ENCODE data around the gene ALX1. TPM values are rescaled to one million over a fixed set of nuclear protein-coding genes. Genes with fewer than 3 reads are reported as not detected.

ALX1 gene
- total RNA-seq, 1 experiment from 2014 or later: not detected

DNA sequence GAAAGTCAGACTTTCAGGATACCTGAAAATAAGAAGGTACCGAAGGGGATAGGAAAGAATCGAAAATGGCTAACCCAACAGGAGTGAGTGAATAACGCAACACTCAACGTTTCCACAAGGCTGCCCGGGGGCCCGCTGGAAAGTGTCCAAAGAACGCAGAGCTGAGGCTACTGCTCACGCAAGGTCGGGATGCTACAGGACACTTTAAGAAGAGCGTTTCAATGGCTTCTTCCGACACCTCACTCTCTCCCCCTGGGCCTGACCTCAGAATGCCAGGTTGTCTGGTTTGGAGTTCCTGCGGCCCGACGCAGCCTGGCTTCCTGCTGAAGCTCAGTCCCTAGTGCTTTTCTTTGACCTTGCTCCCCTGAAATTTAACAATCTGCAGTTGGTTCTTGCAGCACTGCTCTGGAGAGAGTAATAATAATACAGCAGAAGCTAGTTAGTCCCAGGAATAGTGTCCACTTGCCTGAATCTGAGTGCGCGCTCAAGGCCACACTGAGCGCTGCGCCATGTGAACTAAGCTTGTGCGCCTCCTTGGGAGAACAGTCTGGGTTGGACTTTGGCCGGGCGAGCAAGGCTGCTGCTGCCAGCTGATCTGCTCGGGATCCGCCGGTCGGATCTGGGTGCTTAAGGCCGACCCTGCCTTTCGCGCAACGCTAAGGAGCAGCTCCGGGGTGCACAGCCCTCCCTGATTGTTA lies 2.0 kb upstream of the ALX1 start:
- DNase-seq (ENCODE audit: low read depth, low spot score) (no peak), ATAC-seq (no peak)
- H3K27me3 ChIP-seq (ENCODE audit: insufficient read depth, low read length): no peaks in the 10 kb centered on the region
- H3K4me2 ChIP-seq (ENCODE audit: low read length): no peak overlapping the region
- no peaks in the 10 kb centered on the region for H3K9me2 ChIP-seq (ENCODE audit: insufficient read depth)
- no peak overlapping the region for H3K9ac ChIP-seq (ENCODE audit: low read length)
- H3K27ac ChIP-seq (ENCODE audit: low read depth, low read length): no peak overlapping the region
- POLR2A ChIA-PET: no interaction called here
- no peaks in the 10 kb centered on the region for H3K36me3 ChIP-seq (ENCODE audit: control insufficient read depth in 1 of 2, insufficient read depth in 2 of 2, low read length in 2 of 2)
- intact Hi-C loops (cut with micrococcal nuclease): no loop called here
- CTCF ChIA-PET: no interaction called here
- no peak overlapping the region for H2AFZ ChIP-seq (ENCODE audit: low read depth, low read length, poor library complexity, severe bottlenecking)
- RAD21 ChIA-PET (ENCODE audit: low non-redundant PET in 1 of 2, low total read pairs in 2 of 2, uncharacterized antibody in 2 of 2, unreplicated experiment in 2 of 2): no interaction called here
- BruUV-seq (replicated peaks): no TSS peak
- H3K4me1 ChIP-seq (ENCODE audit: control insufficient read depth in 1 of 2, insufficient read depth in 2 of 2, low read length in 2 of 2): no peaks in the 10 kb centered on the region
- TF ChIP-seq, protein P1, sequence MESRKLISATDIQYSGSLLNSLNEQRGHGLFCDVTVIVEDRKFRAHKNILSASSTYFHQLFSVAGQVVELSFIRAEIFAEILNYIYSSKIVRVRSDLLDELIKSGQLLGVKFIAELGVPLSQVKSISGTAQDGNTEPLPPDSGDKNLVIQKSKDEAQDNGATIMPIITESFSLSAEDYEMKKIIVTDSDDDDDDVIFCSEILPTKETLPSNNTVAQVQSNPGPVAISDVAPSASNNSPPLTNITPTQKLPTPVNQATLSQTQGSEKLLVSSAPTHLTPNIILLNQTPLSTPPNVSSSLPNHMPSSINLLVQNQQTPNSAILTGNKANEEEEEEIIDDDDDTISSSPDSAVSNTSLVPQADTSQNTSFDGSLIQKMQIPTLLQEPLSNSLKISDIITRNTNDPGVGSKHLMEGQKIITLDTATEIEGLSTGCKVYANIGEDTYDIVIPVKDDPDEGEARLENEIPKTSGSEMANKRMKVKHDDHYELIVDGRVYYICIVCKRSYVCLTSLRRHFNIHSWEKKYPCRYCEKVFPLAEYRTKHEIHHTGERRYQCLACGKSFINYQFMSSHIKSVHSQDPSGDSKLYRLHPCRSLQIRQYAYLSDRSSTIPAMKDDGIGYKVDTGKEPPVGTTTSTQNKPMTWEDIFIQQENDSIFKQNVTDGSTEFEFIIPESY (IDR thresholded peaks at IDR 0.05; ENCODE audit: extremely low read depth, insufficient replicate concordance, low read length): no peak
- TF ChIP-seq YY1 (IDR thresholded peaks at IDR 0.05; ENCODE audit: extremely low read depth, insufficient replicate concordance, low read depth, low read length) (no peak), EZH2phosphoT487 (IDR thresholded peaks at IDR 0.05; ENCODE audit: borderline replicate concordance) (no peak), POLR2A (IDR thresholded peaks at IDR 0.05; ENCODE audit: borderline replicate concordance, extremely low read depth, insufficient read depth, insufficient read length) (no peak), ELF1 (IDR thresholded peaks at IDR 0.05; ENCODE audit: borderline replicate concordance, low read depth) (no peak), ZNF274 (IDR thresholded peaks at IDR 0.05; ENCODE audit: low read depth, low read length) (no peak), CEBPB (IDR thresholded peaks at IDR 0.05; ENCODE audit: low read depth) (no peak), JUND (IDR thresholded peaks at IDR 0.05) (no peak), FOSL1 (IDR thresholded peaks at IDR 0.05; ENCODE audit: low read depth) (no peak), SP1 (IDR thresholded peaks at IDR 0.05; ENCODE audit: low read depth) (no peak), CBX3 (IDR thresholded peaks at IDR 0.05; ENCODE audit: low read depth) (no peak), ZFX (IDR thresholded peaks at IDR 0.05) (no peak), EZH2 (IDR thresholded peaks at IDR 0.05) (no peak), SRF (IDR thresholded peaks at IDR 0.05; ENCODE audit: low read depth) (no peak), RAD21 (IDR thresholded peaks at IDR 0.05; ENCODE audit: low read depth) (no peak), POLR2AphosphoS5 (IDR thresholded peaks at IDR 0.05; ENCODE audit: low read depth, low read length) (no peak)
- TF ChIP-seq, protein P2, sequence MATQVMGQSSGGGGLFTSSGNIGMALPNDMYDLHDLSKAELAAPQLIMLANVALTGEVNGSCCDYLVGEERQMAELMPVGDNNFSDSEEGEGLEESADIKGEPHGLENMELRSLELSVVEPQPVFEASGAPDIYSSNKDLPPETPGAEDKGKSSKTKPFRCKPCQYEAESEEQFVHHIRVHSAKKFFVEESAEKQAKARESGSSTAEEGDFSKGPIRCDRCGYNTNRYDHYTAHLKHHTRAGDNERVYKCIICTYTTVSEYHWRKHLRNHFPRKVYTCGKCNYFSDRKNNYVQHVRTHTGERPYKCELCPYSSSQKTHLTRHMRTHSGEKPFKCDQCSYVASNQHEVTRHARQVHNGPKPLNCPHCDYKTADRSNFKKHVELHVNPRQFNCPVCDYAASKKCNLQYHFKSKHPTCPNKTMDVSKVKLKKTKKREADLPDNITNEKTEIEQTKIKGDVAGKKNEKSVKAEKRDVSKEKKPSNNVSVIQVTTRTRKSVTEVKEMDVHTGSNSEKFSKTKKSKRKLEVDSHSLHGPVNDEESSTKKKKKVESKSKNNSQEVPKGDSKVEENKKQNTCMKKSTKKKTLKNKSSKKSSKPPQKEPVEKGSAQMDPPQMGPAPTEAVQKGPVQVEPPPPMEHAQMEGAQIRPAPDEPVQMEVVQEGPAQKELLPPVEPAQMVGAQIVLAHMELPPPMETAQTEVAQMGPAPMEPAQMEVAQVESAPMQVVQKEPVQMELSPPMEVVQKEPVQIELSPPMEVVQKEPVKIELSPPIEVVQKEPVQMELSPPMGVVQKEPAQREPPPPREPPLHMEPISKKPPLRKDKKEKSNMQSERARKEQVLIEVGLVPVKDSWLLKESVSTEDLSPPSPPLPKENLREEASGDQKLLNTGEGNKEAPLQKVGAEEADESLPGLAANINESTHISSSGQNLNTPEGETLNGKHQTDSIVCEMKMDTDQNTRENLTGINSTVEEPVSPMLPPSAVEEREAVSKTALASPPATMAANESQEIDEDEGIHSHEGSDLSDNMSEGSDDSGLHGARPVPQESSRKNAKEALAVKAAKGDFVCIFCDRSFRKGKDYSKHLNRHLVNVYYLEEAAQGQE (IDR thresholded peaks at IDR 0.05; ENCODE audit: low read depth): no peak
- TF ChIP-seq, protein P3, sequence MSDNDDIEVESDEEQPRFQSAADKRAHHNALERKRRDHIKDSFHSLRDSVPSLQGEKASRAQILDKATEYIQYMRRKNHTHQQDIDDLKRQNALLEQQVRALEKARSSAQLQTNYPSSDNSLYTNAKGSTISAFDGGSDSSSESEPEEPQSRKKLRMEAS (IDR thresholded peaks at IDR 0.05): no peak
- TF ChIP-seq, protein P4, sequence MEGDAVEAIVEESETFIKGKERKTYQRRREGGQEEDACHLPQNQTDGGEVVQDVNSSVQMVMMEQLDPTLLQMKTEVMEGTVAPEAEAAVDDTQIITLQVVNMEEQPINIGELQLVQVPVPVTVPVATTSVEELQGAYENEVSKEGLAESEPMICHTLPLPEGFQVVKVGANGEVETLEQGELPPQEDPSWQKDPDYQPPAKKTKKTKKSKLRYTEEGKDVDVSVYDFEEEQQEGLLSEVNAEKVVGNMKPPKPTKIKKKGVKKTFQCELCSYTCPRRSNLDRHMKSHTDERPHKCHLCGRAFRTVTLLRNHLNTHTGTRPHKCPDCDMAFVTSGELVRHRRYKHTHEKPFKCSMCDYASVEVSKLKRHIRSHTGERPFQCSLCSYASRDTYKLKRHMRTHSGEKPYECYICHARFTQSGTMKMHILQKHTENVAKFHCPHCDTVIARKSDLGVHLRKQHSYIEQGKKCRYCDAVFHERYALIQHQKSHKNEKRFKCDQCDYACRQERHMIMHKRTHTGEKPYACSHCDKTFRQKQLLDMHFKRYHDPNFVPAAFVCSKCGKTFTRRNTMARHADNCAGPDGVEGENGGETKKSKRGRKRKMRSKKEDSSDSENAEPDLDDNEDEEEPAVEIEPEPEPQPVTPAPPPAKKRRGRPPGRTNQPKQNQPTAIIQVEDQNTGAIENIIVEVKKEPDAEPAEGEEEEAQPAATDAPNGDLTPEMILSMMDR (IDR thresholded peaks at IDR 0.05 in 2 of 3, conservative IDR thresholded peaks at IDR 0.05 in 1 of 3; ENCODE audit: borderline replicate concordance in 1 of 3, insufficient read depth in 1 of 3, low read depth in 2 of 3, low read length in 2 of 3): no peak
- H3K9me3 ChIP-seq (ENCODE audit: control insufficient read depth in 1 of 2, insufficient read depth in 1 of 2, low read depth in 1 of 2, low read length in 2 of 2): no peaks in the 10 kb centered on the region
- no peaks in the 10 kb centered on the region for H4K20me1 ChIP-seq (ENCODE audit: insufficient read depth)
- H3K79me2 ChIP-seq (ENCODE audit: insufficient read depth, low read length): no peaks in the 10 kb centered on the region
- no peak overlapping the region for H3K4me3 ChIP-seq (replicated peaks in 1 of 2; ENCODE audit: low read depth in 1 of 2, low read length in 2 of 2)
